Right atrium auricular region (tissue), 2 donors: Measurements from ENCODE around the gene PLOD2. TPM values are rescaled to one million over a fixed set of nuclear protein-coding genes. Genes with fewer than 3 reads are reported as not detected.

Source experiments
- DNase-seq: peaks from one replicate; pipeline ENCODE4 v3.0.0-alpha.2; 2019; ENCODE audit warnings: low spot score
- H3K27ac ChIP-seq, 2 donors: fragments of 200-600 bp; sonication (generic); 1 replicate in 1 of 2; 2 replicates in 1 of 2; pipeline ENCODE4 v1.5.1; 2016 to 2019
- H3K27me3 ChIP-seq, 2 donors: fragments of 200-600 bp; sonication (generic); one replicate each; pipeline versions ENCODE4 v1.5.1 to v1.6.0; 2017 to 2019
- H3K36me3 ChIP-seq: fragments of 200-600 bp; sonication (generic); one replicate; pipeline ENCODE4 v1.5.1; 2016
- H3K4me1 ChIP-seq, 2 donors: fragments of 200-600 bp; sonication (generic); one replicate each; pipeline versions ENCODE4 v1.5.1 to v1.6.0; 2017 to 2019
- H3K4me3 ChIP-seq, 2 donors: fragments of 200-600 bp; sonication (generic); 1 replicate in 1 of 2; 2 replicates in 1 of 2; pipeline ENCODE4 v1.5.1; 2017 to 2019; ENCODE audit warnings: mild to moderate bottlenecking in 1 of 2, moderate library complexity in 1 of 2
- H3K9me3 ChIP-seq, 2 donors: fragments of 200-600 bp; sonication (generic); one replicate each; pipeline ENCODE4 v1.5.1; 2019
- total RNA-seq, 2 donors: library from RNA; depleted of rRNA; stranded (reverse); fragments of >200 nt; gene quantifications; one replicate each; pipeline ENCODE4 v1.1.0, GENCODE V29; 2016
- TF ChIP-seq, protein P1 (sequence below), 2 donors: fragments of 200-600 bp; sonication (generic); IDR thresholded peaks; one replicate each; pipeline ENCODE4 v1.5.1; 2019; ENCODE audit warnings: antibody characterized with exemption in 2 of 2

The PLOD2 gene
- total RNA-seq, 2 donors from 2014 or later = 18.2 to 30.5 TPM

DNA sequence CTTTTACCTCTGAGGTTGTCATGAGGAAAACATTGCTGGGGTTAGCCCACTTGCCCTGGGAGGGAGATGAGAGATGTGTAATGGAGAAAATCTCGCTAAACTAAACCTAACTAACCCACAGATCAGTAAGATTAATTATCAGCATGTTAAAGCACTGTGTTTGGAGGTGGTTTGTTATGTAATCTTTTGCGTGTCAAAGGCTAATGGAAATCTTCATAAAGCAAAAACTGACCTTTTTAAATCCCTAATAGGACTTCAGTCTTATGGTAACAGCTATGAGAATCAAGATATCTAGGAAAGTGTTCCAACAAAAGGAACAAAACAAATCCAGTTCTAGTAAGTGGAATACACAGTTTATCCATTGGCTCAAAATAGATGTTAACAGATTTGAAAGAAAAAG is 102.7 kb downstream of the PLOD2 start:
- Histone ChIP-seq H3K4me1 (no peaks in the 10 kb centered on the region), H3K27me3 (no peaks in the 10 kb centered on the region), H3K4me3 (no peak overlapping the region), H3K36me3 (no peaks in the 10 kb centered on the region), H3K27ac (no peak overlapping the region), H3K9me3 (no peaks in the 10 kb centered on the region)
- TF ChIP-seq, protein P1, sequence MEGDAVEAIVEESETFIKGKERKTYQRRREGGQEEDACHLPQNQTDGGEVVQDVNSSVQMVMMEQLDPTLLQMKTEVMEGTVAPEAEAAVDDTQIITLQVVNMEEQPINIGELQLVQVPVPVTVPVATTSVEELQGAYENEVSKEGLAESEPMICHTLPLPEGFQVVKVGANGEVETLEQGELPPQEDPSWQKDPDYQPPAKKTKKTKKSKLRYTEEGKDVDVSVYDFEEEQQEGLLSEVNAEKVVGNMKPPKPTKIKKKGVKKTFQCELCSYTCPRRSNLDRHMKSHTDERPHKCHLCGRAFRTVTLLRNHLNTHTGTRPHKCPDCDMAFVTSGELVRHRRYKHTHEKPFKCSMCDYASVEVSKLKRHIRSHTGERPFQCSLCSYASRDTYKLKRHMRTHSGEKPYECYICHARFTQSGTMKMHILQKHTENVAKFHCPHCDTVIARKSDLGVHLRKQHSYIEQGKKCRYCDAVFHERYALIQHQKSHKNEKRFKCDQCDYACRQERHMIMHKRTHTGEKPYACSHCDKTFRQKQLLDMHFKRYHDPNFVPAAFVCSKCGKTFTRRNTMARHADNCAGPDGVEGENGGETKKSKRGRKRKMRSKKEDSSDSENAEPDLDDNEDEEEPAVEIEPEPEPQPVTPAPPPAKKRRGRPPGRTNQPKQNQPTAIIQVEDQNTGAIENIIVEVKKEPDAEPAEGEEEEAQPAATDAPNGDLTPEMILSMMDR (IDR thresholded peaks at IDR 0.05) = no peak
- DNase-seq = no peak

DNA sequence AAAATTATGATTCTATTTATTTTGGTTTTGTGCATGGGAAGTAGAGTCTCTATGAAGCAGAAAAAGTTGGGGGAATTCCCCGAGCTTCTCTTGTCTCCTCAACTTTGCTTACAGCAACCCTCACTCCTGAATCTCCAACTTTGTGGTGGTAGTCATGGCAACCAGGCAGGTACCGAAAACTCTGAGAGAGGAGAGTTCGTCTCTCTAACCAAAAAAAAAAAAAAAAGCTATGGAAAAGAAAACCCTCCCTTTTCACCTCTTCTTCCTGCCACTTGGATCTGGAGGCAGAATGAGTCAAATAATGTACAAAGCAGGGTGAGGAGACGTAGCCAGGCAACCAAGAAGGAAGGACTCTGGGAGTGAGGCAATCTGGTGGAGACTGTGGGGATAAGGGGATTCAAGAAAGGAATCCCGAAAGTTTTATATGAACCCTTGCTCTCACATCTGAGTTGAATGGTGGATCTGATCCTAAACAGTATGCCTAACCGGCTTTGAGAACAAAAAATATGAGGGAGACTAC is 108.1 kb downstream of the PLOD2 start:
- H3K27ac ChIP-seq = no peak overlapping the region
- no peaks in the 10 kb centered on the region for H3K4me1 ChIP-seq
- no peak overlapping the region for H3K4me3 ChIP-seq
- no peaks in the 10 kb centered on the region for H3K9me3 ChIP-seq
- no peak for DNase-seq
- no peaks in the 10 kb centered on the region for H3K36me3 ChIP-seq
- H3K27me3 ChIP-seq = no peaks in the 10 kb centered on the region
- TF ChIP-seq, protein P1 (IDR thresholded peaks at IDR 0.05) = no peak

DNA sequence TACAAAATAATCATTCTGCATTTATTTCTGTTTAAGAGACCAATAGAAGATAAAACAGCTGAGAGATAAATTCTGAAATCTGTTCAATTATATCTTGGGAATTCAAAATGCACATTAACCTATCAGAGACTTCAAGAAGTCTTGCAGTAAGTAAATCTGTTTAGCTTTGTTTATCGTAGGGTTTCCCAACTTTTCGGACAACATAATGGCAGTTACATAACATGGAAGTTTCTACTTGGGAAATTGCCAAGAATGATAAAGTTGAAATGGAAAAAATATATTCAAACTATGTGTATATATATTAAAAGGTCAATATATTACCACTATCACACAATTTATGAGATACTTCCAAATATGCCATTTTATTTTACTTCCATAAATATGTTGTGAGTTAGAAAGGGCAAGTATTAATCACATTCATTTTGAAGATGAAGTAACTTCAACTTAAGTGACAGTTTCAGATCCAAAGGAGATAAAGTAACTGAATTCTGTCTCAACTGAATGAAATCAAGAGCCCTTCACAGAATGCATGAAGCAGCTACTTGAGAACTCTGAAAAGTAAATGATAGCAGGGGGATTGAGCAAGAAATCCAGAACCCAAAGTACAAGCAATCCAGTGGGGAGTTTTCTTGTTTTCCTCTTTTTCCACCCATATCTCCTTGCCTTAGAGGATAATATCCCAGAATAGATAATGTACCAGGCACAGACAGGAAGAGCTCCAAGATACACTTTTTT is 108.8 kb downstream of the PLOD2 start:
- Histone ChIP-seq H3K9me3 (no peaks in the 10 kb centered on the region), H3K36me3 (no peaks in the 10 kb centered on the region), H3K4me1 (no peaks in the 10 kb centered on the region), H3K27me3 (no peaks in the 10 kb centered on the region), H3K4me3 (no peak overlapping the region), H3K27ac (no peak overlapping the region)
- DNase-seq = no peak
- TF ChIP-seq, protein P1 (IDR thresholded peaks at IDR 0.05) = no peak

DNA sequence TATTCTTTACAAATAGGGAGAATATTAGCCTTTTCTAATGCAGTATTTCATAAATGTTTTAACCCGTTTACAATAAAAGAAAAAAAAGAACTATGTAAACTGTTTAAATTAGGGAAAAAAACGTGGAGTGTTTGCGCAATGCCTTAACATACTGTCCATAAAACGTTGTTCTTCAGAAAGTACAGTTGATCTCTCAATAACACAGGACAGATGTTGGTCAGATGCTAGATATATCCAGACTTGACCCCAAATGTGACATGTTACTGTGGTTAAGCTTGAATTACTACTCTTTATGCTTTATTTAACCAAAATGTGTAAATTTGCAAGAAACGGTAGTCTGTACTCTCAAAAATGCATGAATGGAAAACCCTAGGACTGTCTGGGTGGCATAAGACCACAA is 110.3 kb downstream of the PLOD2 start:
- Histone ChIP-seq H3K4me3 (no peak overlapping the region), H3K36me3 (no peaks in the 10 kb centered on the region)
- TF ChIP-seq, protein P1 (IDR thresholded peaks at IDR 0.05) = no peak

DNA sequence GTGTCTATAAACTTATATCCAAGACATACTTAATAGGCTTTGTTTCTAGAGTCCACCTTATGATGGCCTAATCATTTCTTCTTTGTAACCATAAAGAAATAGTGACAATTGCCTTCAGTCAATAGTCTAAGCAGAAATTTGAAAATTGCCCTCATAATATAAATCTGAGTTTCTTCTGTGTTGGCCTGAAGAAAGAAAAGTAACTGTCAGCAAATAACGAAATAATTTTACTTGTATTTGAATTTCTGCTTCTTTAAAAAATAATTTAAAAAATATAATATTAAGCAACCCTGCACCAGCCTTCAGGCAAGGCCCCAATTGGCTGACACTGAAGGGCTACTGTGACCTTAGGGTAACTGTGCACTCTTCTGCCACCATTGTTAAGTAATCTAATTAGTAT is 113.5 kb downstream of the PLOD2 start:
- TF ChIP-seq, protein P1 (IDR thresholded peaks at IDR 0.05) = no peak
- H3K27me3 ChIP-seq = no peaks in the 10 kb centered on the region

More for the DNA sequence above, 110.3 kb downstream of the PLOD2 start:
- Histone ChIP-seq H3K4me1 (no peaks in the 10 kb centered on the region), H3K9me3 (no peaks in the 10 kb centered on the region), H3K27me3 (no peaks in the 10 kb centered on the region), H3K27ac (no peak overlapping the region)
- no peak for DNase-seq

More for the DNA sequence above, 113.5 kb downstream of the PLOD2 start:
- Histone ChIP-seq H3K4me3 (no peak overlapping the region), H3K9me3 (no peaks in the 10 kb centered on the region), H3K4me1 (no peaks in the 10 kb centered on the region), H3K27ac (no peak overlapping the region), H3K36me3 (no peaks in the 10 kb centered on the region)
- DNase-seq = no peak
